T-helper 17 cell (primary cell): ENCODE results near the gene MTOR. TPM values are rescaled to one million over a fixed set of nuclear protein-coding genes. Genes with fewer than 3 reads are reported as not detected.
"Not testable (repeated sequence)": the region's sequence is repeated elsewhere in the genome, so short reads cannot be mapped to it uniquely, and the experiment has no call there.

Experiments used
- ATAC-seq: fragments of 150-1000 bp; cut with Tn5 transposase; 2 replicates; pipeline ENCODE4 v1.10.0; 2021; ENCODE audit warnings: mild to moderate bottlenecking, moderate library complexity
- DNase-seq, 3 donors: peaks; one replicate each; pipeline versions ENCODE4 v3.0.0 to v3.0.0-alpha.2; 2020 to 2021
- H3K9me3 ChIP-seq: one replicate; pipeline ENCODE4 v1.7.0; 2013; ENCODE audit warnings: low read length, mild to moderate bottlenecking; ENCODE audit not compliant: control insufficient read depth, poor library complexity, severe bottlenecking
- H3K27ac Mint-ChIP-seq: one replicate; pipeline ENCODE4 v1.8.0; 2022; ENCODE audit warnings: mild to moderate bottlenecking, moderate library complexity, mixed read lengths
- H3K27me3 Mint-ChIP-seq: one replicate; pipeline ENCODE4 v1.8.0; 2022; ENCODE audit warnings: mixed read lengths
- H3K36me3 Mint-ChIP-seq: one replicate; pipeline ENCODE4 v1.8.0; 2022; ENCODE audit warnings: low read depth, mixed read lengths
- H3K4me1 Mint-ChIP-seq: one replicate; pipeline ENCODE4 v1.8.0; 2022; ENCODE audit warnings: mild to moderate bottlenecking, mixed read lengths
- H3K4me3 Mint-ChIP-seq: one replicate; pipeline ENCODE4 v1.8.0; 2022; ENCODE audit warnings: mild to moderate bottlenecking, moderate library complexity, mixed read lengths
- total RNA-seq, 4 donors: library from RNA in 2 of 4; stranded (reverse) in 2 of 4; gene quantifications; one replicate each; pipeline ENCODE4 v1.2.3 and lab custom pipeline; 2022 to 2026

MTOR gene
- total RNA-seq, 2 donors from 2014 or later: 47.3 to 50.0 TPM

DNA sequence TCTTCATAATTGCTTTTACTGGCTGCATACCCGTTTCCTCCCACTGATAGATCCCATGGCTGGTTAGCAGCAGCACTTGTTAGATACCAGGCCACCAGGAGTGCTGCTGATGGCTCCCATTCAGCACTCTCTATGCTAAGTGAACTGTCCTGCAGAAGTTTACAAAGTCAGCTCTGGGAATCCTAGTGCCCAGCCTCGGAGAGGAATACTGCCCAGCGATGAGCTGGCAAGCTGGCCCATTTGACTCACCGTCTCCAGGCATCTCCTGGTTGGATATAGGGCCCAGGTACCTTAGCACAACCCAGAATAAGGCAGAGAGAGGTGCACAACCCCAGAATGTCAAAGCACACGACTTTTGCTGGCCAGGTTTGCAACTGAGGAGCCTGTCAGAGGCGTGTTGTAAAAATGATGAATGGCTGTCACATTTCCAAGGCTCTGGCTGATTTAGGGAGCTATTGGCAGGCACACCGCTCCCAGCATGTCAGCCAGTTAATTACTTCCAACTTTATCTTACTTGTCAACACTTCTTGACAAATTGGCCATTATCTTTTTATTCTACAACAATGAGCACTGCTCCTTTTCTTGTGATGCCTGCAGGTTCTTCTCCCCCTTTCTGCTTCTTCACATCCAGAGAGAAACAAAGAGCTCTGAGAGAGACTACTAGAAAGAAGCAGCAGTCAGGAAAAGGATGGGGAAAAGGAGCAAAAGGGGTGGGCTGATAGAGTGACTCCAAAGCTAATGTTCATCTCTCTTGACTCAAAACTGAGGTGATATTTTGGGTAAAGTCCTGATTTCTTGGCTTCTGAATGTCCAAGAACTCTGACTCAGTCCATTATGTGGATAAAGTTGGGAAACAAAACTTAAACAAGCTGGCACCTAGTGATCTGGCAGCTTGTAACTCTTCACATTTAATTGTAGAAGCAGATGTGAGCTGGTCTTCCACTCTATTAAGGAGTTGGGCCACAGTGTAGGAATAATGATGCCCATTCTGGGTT lies 84.0 kb downstream of the MTOR start:
- Mint-ChIP-seq H3K4me3 (no peak overlapping the region), H3K36me3 (peaks cover 6% of the 10 kb centered on the region), H3K27ac (no peak overlapping the region), H3K27me3 (no peaks in the 10 kb centered on the region), H3K4me1 (peaks cover 11% of the 10 kb centered on the region)
- DNase-seq (no peak), ATAC-seq (no peak)
- no peaks in the 10 kb centered on the region for H3K9me3 ChIP-seq

DNA sequence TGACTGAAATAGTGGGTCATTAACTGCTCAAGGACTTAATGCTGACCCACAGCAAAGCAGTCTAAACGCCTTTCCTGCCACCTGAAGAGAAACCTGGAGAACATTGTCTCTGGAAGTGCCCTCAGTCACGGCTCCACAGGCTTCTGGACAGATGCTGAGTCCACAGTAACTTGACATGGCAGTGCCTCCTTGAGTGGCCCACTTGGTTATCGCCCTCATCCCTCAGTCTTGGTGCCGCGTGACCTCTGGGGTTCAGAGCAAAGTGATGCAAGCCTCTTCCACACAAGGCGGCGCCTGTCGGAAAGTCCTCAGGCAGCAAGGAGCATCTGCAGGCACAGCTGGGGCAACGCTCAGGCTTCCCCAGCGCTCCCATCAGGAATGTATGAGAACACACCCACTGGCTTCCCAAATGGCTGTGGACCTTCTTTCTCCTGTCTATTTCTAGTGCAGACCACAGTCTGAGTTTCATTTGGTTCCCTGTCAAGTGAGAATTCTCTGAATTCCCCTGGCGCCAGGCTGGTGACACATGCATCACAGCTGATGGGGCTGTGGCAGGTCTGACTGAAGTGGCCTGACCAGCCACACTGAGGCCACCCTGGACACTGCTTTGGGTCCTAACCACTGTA lies 86.2 kb downstream of the MTOR start:
- Mint-ChIP-seq H3K4me3 (no peak overlapping the region), H3K27me3 (no peaks in the 10 kb centered on the region), H3K4me1 (peaks cover 13% of the 10 kb centered on the region), H3K27ac (peak overlapping the region; percentile 80), H3K36me3 (peaks cover 6% of the 10 kb centered on the region)
- DNase-seq (no peak), ATAC-seq (no peak)
- no peaks in the 10 kb centered on the region for H3K9me3 ChIP-seq

DNA sequence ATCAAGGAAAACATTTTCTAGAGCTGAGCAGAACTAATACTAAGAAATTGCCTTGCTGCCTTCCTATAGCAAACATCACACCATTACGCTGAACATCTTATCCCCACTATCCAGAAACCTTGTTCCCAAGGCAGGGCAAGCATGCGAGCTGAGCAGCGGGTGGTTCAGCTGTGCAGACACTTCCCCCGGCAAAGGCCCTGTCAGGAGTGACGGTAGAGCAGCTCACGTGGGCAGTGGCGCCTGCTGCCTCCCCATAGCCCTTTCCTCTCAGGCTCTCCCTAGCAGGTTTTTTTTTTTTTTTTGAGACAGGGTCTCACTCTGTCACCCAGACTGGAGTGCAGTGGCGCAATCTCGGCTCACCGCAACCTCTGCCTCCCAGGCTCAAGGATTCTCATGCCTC lies 86.9 kb downstream of the MTOR start:
- Mint-ChIP-seq H3K36me3 (peaks cover 5% of the 10 kb centered on the region), H3K27ac (no peak overlapping the region), H3K27me3 (no peaks in the 10 kb centered on the region), H3K4me3 (no peak overlapping the region), H3K4me1 (peaks cover 13% of the 10 kb centered on the region)
- DNase-seq (no peak), ATAC-seq (no peak)
- H3K9me3 ChIP-seq: no peaks in the 10 kb centered on the region

DNA sequence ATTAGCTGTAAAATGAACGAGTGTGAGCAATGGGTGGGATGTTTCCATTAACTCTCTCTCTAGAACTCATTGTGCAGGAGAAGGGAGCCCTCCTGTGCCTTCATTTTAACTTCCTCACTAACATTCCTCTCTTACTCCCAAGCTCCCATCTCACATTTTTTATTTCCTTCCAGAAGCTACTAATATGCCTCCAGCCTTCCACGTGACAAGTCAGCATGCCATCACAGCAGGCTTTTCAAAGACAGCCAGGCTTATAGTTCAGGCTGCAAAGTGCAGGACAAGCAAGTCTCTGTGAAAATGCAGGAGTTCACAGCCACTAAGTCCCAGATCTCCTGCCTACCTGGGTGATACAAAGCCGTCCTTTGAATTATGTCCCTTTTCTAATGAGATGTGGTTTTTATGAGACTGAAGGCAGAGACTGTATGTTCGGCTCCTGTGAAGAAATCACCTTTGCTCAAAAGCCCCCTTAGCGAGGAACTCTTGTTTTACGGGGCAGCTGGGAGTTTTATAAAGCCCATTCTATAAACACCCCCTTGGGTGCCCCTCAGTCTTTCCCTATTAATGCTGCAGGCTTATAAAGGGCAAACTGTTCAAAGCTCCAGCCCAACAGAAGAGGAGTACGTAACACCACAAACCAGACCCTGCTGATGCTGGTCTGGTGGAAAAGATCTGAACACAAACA lies 87.9 kb downstream of the MTOR start:
- H3K36me3 Mint-ChIP-seq: peaks cover 4% of the 10 kb centered on the region

GRCh38 chr1:11170102-11170501 lies 92.2 kb downstream of the MTOR start:
- DNase-seq (no peak), ATAC-seq (no peak)
- peaks cover 5% of the 10 kb centered on the region for H3K36me3 Mint-ChIP-seq
- H3K4me1 Mint-ChIP-seq: peaks cover 10% of the 10 kb centered on the region
- H3K27ac Mint-ChIP-seq: no peak overlapping the region
- no peaks in the 10 kb centered on the region for H3K9me3 ChIP-seq
- no peak overlapping the region for H3K4me3 Mint-ChIP-seq
- H3K27me3 Mint-ChIP-seq: no peaks in the 10 kb centered on the region

More for the DNA sequence above, 87.9 kb downstream of the MTOR start:
- H3K9me3 ChIP-seq: no peaks in the 10 kb centered on the region
- H3K27me3 Mint-ChIP-seq: no peaks in the 10 kb centered on the region
- no peak overlapping the region for H3K4me3 Mint-ChIP-seq
- no peak for ATAC-seq
- H3K4me1 Mint-ChIP-seq: peaks cover 13% of the 10 kb centered on the region
- no peak for DNase-seq
- H3K27ac Mint-ChIP-seq: peak overlapping the region; percentile 70

- no peaks in the 10 kb centered on the region for H3K27me3 Mint-ChIP-seq
- H3K36me3 Mint-ChIP-seq: peaks cover 4% of the 10 kb centered on the region
- no peak overlapping the region for H3K4me3 Mint-ChIP-seq
- DNase-seq (no peak), ATAC-seq (no peak)
- H3K4me1 Mint-ChIP-seq: peaks cover 14% of the 10 kb centered on the region
- no peaks in the 10 kb centered on the region for H3K9me3 ChIP-seq
- H3K27ac Mint-ChIP-seq: no peak overlapping the region
These were observed 93.1 kb downstream of the MTOR start for GRCh38 chr1:11169202-11169601.

- Mint-ChIP-seq H3K36me3 (peaks cover 3% of the 10 kb centered on the region), H3K27ac (no peak overlapping the region), H3K4me1 (peaks cover 13% of the 10 kb centered on the region), H3K4me3 (no peak overlapping the region), H3K27me3 (no peaks in the 10 kb centered on the region)
- DNase-seq: no peak
- no peaks in the 10 kb centered on the region for H3K9me3 ChIP-seq
- ATAC-seq: no peak
These were observed 93.6 kb downstream of the MTOR start for GRCh38 chr1:11168731-11169130.

DNA sequence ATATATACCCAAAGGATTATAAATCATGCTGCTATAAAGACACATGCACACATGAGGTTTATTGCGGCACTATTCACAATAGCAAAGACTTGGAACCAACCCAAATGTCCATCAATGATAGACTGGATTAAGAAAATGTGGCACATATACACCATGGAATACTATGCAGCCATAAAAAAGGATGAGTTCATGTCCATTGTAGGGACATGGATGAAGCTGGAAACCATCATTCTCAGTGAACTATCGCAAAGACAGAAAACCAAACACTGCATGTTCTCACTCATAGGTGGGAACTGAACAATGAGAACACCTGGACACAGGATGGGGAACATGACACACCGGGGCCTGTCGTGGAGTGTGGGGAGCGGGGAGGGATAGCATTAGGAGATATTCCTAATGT lies 95.6 kb downstream of the MTOR start:
- H3K27ac Mint-ChIP-seq, H3K27me3 Mint-ChIP-seq, ATAC-seq, H3K9me3 ChIP-seq, H3K4me3 Mint-ChIP-seq, H3K36me3 Mint-ChIP-seq, DNase-seq: not testable (repeated sequence)
- peaks cover 16% of the 10 kb centered on the region for H3K4me1 Mint-ChIP-seq

DNA sequence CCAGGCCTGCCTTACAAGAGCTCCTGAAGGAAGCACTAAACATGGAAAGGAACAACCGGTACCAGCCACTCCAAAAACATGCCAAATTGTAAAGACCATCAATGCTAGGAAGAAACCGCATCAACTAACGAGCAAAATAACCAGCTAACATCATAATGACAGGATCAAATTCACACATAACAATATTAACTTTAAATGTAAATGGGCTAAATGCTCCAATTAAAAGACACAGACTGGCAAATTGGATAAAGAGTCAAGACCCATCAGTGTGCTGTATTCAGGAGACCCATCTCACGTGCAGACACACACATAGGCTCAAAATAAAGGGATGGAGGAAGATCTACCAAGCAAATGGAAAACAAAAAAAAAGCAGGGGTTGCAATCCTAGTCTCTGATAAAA lies 99.6 kb downstream of the MTOR start:
- H3K4me1 Mint-ChIP-seq: peaks cover 17% of the 10 kb centered on the region
- not testable (repeated sequence) for H3K9me3 ChIP-seq, H3K36me3 Mint-ChIP-seq, DNase-seq, H3K4me3 Mint-ChIP-seq, H3K27me3 Mint-ChIP-seq, H3K27ac Mint-ChIP-seq, ATAC-seq

DNA sequence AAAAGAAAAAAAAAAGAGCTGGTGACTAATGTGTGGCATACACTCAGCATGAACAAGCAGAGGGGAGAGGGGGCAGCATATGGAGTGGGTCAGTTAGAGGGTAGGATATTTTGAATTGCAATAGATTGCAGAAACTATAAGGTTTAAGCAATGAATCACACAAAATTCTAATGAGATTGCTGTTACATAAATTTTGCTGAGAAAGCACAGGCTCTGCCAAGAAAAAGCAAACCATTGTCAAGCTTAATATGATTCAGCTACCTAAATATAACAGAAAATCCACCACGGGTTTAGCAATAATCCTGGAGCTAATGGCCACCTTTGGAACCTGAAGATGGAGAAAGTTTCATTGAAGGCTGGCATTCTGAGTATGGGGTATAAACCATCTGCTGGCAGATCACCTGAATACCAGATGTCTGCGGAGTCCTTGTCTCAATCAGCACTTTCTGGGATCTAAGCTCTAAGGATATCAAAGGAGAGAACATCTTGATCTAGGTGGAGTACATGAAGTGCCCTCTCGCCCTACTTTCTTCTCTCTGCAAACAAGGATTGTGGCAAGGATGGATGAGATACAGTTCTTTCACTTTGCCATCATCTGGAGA lies 103.5 kb downstream of the MTOR start:
- H3K27me3 Mint-ChIP-seq: no peaks in the 10 kb centered on the region
- H3K9me3 ChIP-seq: no peaks in the 10 kb centered on the region
- DNase-seq: no peak
- H3K36me3 Mint-ChIP-seq: peaks cover 10% of the 10 kb centered on the region
- ATAC-seq: no peak
- H3K4me1 Mint-ChIP-seq: peaks cover 20% of the 10 kb centered on the region
- H3K4me3 Mint-ChIP-seq: no peak overlapping the region
- H3K27ac Mint-ChIP-seq: peak overlapping the region; percentile 27

DNA sequence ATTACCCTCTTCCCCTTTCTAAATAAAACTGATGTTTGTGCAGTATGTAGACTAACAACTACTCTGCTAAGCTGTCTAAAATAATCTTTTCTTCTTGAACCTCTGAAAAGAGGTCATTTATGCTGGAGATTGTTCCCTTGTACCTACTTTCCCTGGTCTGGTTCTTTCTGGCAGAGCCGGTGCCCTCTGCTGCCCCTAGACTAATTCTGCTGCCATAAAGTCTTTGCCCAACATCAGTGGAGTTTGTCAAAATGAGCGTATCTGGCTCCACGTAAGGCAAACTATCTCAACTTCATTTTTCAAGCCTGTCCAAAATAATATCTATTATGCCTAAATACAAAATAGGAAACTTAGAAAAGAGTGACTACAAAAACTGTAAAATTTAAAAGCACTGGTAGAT lies 104.1 kb downstream of the MTOR start:
- Mint-ChIP-seq H3K27ac (peak overlapping the region; percentile 27), H3K4me3 (no peak overlapping the region), H3K27me3 (no peaks in the 10 kb centered on the region), H3K36me3 (peaks cover 8% of the 10 kb centered on the region), H3K4me1 (peaks cover 18% of the 10 kb centered on the region)
- DNase-seq (no peak), ATAC-seq (no peak)
- no peaks in the 10 kb centered on the region for H3K9me3 ChIP-seq

DNA sequence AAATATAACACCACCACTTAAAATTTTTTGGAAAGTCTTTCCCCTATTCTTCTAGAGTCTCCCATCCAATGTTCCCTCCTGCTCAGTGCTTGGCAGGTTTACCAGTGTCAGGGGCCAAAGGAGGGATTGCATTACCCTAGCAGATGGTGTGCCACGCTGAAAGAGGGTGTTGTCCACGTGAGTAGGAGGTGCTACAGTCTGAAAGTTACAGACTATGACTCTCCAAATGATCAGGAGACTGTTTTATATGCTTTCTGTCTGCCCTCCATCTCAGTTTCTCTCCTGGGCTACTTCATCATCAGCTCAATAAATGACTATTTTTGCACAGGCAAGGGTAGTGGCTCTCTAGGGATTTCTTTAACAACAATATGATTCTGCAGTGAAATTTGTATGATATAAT lies 104.5 kb downstream of the MTOR start:
- Mint-ChIP-seq H3K27me3 (no peaks in the 10 kb centered on the region), H3K36me3 (peaks cover 10% of the 10 kb centered on the region), H3K4me1 (peaks cover 14% of the 10 kb centered on the region), H3K4me3 (no peak overlapping the region), H3K27ac (peak overlapping the region; percentile 27)
- ATAC-seq (no peak), DNase-seq (no peak)
- no peaks in the 10 kb centered on the region for H3K9me3 ChIP-seq

GRCh38 chr1:11157394-11157793 lies 105.0 kb downstream of the MTOR start:
- no peak for DNase-seq
- Mint-ChIP-seq H3K4me1 (peaks cover 14% of the 10 kb centered on the region), H3K27ac (no peak overlapping the region), H3K27me3 (no peaks in the 10 kb centered on the region), H3K4me3 (no peak overlapping the region), H3K36me3 (peaks cover 10% of the 10 kb centered on the region)
- no peak for ATAC-seq
- no peaks in the 10 kb centered on the region for H3K9me3 ChIP-seq
